ENCODE results near the gene HMOX2.
A peak's percentile ranks its signal among the peaks of the same experiment; 100 is the strongest.

The HMOX2 gene

DNA sequence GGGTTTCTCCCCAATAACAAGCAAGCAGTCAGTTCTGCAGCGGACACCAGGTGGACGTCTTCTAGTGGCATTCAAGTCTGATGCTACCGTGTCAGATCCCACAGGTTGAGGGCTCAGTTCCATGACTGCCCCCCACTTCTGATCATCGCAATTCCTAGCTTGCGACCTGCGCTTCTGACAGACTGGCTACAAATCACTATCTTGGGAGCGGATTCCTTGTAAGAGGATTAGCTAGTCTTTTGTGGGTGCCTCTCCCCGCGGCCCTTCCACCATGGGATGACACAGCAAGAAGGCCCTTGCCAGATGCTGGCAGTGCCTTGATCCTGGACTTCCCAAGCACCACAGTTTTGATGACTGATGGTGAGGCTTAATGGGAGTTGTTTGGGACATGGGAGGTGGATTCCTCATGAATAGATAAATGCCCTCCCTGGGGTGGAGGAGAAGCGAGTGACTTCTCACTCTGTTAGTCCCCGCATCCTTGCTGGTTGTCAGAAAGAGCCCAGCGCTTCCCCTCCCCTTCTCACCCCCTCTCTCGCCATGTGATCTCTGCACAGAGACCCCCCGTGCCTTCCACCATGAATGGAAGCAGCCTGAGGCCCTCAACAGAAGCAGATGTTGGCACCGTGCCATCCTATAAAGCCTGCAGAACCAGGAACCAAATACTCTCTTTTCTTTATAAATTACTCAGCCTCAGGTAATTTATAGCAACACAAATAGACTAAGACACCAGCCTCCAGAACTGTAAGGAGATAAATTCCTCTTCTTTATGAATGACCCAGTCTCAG, 43.3 kb downstream of the HMOX2 start:
- H3K4me3 ChIP-seq (replicated peaks; ENCODE audit: low read depth, low read length): no peak overlapping the region
- TF ChIP-seq, protein P1, sequence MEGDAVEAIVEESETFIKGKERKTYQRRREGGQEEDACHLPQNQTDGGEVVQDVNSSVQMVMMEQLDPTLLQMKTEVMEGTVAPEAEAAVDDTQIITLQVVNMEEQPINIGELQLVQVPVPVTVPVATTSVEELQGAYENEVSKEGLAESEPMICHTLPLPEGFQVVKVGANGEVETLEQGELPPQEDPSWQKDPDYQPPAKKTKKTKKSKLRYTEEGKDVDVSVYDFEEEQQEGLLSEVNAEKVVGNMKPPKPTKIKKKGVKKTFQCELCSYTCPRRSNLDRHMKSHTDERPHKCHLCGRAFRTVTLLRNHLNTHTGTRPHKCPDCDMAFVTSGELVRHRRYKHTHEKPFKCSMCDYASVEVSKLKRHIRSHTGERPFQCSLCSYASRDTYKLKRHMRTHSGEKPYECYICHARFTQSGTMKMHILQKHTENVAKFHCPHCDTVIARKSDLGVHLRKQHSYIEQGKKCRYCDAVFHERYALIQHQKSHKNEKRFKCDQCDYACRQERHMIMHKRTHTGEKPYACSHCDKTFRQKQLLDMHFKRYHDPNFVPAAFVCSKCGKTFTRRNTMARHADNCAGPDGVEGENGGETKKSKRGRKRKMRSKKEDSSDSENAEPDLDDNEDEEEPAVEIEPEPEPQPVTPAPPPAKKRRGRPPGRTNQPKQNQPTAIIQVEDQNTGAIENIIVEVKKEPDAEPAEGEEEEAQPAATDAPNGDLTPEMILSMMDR (IDR thresholded peaks at IDR 0.05; ENCODE audit: low read length, missing control alignments): no peak
- no peak for DNase-seq (ENCODE audit: low read depth)

DNA sequence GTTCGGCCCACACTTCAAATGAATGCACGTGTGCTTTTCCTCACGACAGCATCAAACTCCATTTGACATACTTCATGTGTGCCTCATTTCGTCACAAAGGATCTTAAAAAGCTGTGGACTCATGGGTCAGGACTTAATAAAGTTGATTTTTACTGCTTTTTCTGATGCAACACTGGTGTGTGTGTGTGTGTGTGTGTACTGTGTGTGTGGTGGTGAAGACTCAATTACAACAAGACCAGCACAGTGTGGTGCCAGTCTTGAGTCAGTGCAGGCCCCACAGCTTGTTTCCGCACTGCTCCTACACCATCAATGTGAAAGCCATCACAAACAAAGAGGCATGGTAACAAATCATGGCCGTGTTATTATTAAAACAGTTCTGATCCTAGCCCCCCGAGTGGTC, 44.7 kb downstream of the HMOX2 start:
- DNase-seq (ENCODE audit: low read depth): no peak

DNA sequence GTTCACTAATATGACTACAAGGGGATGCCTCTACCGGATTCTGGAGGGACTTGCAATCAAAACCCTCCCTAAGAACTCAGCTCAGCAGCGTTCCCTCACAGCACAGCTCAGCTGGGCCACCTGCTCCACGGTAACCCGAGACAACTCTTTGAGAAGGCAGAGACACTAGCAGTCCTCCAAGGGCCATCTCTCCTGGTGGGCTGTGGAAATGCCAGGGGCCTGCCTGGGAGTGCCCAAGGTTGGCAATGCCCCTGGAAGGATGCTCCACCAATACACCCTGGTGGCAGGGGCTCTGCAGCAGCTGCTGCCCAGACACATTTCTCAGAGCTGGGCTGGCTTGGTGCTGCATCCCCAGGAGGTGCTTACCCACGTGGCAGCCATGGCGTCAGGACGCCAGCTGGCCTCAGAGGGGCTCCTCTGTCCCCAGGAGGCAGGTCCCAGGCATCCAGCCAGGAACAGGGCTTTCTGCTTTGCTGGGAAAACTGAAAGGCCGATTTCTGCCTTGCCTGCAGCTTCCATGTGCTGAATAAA, 45.9 kb downstream of the HMOX2 start:
- DNase-seq (ENCODE audit: low read depth): peak; percentile 17
- no peak overlapping the region for H3K4me3 ChIP-seq (replicated peaks; ENCODE audit: low read depth, low read length)
- TF ChIP-seq, protein P1 (IDR thresholded peaks at IDR 0.05; ENCODE audit: low read length, missing control alignments): no peak

More for the DNA sequence above, 44.7 kb downstream of the HMOX2 start:
- TF ChIP-seq, protein P1 (IDR thresholded peaks at IDR 0.05; ENCODE audit: low read length, missing control alignments): no peak
- no peak overlapping the region for H3K4me3 ChIP-seq (replicated peaks; ENCODE audit: low read depth, low read length)

DNA sequence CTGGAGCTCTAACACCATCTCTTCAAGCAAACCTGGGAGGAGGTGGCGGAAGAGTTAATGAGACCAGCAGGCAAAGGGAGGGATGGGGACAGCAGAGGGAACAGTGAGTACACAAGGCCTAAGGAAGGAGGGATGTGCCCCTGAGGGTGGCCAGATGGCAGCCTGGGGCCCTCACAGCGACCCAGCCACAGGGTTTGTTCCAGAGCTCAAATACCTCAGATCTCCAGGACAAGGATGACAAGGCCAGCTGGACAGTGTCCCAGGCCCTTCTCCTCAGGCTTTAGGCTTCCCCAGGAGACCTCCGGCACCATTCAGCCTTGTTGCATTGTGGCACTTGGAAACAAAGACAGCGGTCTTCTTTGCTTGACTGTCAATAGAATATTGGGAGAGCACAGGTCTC, 47.5 kb downstream of the HMOX2 start:
- TF ChIP-seq, protein P1 (IDR thresholded peaks at IDR 0.05; ENCODE audit: low read length, missing control alignments): no peak
- DNase-seq (ENCODE audit: low read depth): no peak
- no peak overlapping the region for H3K4me3 ChIP-seq (replicated peaks; ENCODE audit: low read depth, low read length)

DNA sequence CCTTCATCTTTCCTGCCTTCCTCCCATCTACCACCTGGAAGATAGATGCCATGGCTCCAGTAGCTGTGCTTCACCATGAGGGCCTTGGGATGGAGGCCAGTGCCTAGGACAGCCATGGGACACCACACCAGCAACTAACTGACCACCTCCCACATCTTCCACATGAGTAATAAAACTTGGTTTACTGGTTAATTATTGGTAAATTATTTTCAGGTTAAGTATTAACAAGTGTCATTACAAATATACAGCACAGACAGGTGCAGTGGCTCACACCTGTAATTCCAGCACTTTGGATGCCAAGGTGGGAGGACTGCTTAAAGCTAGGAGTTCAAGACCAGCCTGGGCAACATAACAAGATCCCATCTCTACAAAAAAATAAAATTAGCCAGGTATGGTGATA, 48.4 kb downstream of the HMOX2 start:
- TF ChIP-seq, protein P1 (IDR thresholded peaks at IDR 0.05; ENCODE audit: low read length, missing control alignments): no peak
- H3K4me3 ChIP-seq (replicated peaks; ENCODE audit: low read depth, low read length): no peak overlapping the region
- DNase-seq (ENCODE audit: low read depth): no peak

DNA sequence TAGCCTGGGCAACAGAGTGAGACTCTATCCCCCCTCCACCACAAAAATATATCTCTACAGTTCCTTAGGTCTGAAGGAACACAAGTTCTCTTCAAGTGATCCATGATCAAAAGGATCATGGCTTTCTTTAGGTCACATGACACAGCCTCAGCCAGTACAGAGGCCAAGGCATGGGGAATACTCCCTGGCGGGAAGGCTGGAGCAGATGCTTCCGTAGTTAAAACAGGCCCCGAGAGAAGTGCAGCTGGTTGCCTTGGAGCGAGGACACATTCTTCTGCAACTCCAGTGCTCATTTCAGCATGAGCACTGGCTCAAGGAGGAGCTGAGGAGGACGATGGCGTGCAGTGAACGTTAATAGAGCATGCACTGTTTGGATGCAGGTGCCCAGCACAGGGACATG, 48.9 kb downstream of the HMOX2 start:
- TF ChIP-seq, protein P1 (IDR thresholded peaks at IDR 0.05; ENCODE audit: low read length, missing control alignments): no peak
- DNase-seq (ENCODE audit: low read depth): no peak
- H3K4me3 ChIP-seq (replicated peaks; ENCODE audit: low read depth, low read length): no peak overlapping the region

All from fibroblast of pulmonary artery (primary cell).